B cell (primary cell): ENCODE measurements around the gene ATOH1.

Experiments
- EZH2 ChIP-seq: IDR thresholded peaks from 2 replicates; pipeline ENCODE4 v1.6.1; 2012; ENCODE audit warnings: borderline replicate concordance, low read depth, mild to moderate bottlenecking, moderate library complexity, low read length; ENCODE audit not compliant: insufficient read depth, poor library complexity, severe bottlenecking
- TF ChIP-seq, protein P1 (sequence below): fragments of 200-600 bp; IDR thresholded peaks from one replicate; pipeline ENCODE4 v1.8.0; 2022; ENCODE audit warnings: antibody characterized with exemption, mild to moderate bottlenecking

DNA sequence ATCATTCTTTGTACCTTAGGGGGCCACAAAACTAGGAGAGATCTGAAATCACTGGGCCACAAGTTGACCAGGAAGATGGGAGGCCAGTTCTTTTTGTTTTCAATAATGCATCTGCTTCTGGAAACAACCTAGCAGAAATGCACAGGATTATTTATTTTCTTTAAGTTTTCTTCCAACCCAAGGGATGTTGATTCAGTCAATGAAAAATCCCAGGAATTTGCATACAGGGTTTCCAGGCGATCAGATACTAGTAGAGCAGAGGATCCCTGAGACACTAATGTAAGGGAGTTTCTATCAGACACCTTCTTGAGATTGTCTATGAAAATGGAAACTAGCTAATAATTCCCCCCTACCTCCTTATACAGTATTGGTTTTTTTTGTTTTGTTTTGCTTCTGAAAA is 7.4 kb downstream of the ATOH1 start:
- TF ChIP-seq, protein P1, sequence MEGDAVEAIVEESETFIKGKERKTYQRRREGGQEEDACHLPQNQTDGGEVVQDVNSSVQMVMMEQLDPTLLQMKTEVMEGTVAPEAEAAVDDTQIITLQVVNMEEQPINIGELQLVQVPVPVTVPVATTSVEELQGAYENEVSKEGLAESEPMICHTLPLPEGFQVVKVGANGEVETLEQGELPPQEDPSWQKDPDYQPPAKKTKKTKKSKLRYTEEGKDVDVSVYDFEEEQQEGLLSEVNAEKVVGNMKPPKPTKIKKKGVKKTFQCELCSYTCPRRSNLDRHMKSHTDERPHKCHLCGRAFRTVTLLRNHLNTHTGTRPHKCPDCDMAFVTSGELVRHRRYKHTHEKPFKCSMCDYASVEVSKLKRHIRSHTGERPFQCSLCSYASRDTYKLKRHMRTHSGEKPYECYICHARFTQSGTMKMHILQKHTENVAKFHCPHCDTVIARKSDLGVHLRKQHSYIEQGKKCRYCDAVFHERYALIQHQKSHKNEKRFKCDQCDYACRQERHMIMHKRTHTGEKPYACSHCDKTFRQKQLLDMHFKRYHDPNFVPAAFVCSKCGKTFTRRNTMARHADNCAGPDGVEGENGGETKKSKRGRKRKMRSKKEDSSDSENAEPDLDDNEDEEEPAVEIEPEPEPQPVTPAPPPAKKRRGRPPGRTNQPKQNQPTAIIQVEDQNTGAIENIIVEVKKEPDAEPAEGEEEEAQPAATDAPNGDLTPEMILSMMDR: no peak
- no peak for TF ChIP-seq EZH2
